Vagina (tissue), 2 donors: ENCODE measurements around the gene ACSM3.
A peak's percentile ranks its signal among the peaks of the same experiment; 100 is the strongest.

Experiments
- CTCF ChIP-seq, 3 experiments: fragments of 450-650 bp in 2 of 3; fragments of 200-600 bp in 1 of 3; sonication (generic) in 1 of 3; IDR thresholded peaks; one replicate each; pipeline ENCODE4 v1.5.1; 2017 to 2019; ENCODE audit warnings: antibody characterized with exemption in 3 of 3, mild to moderate bottlenecking in 2 of 3, moderate library complexity in 2 of 3
- POLR2AphosphoS5 ChIP-seq, 2 donors: sonication (generic); formaldehyde crosslinking; IDR thresholded peaks; one replicate each; pipeline ENCODE4 v1.9.0; 2017; ENCODE audit warnings: antibody characterized with exemption in 2 of 2, mild to moderate bottlenecking in 2 of 2, low read depth in 1 of 2; ENCODE audit not compliant: insufficient read depth in 1 of 2

DNA sequence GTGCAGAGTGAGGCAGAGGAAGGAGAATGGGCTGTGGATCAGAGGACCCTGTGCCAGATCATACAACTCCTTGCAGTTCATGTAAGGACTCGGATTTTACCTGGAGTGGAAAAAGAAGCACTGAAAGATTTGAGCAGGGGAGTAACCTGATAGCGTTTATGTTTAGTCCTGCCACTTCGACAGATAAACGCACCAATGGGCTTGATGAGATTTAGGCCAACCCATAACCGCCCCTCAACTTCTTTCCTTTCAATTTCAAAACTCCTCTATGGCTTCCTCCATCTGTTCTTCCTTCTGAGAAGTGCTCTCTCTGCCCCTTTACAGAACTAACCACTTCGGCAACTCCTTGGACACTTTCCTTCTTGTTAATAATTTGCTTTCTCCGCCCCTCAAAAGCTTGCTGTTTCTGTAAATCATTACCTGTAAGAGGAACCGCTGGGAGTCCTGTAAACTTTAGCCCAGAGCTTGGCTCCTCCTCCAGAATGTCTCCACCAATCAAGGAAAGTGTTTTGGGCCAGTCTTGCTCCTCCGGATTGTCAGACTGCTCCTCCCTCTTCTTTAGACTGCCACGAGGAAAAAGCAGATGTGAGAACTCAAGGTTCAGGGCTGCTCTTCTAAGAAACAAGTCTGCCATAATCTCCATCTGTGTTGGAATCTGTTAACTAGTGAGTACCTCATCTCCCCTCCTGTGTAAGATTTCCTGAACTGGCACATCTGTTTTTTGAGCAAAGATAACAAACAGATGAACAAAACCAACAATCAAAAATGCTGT lies at the start of gene ACSM3:
- TF ChIP-seq CTCF (IDR thresholded peaks at IDR 0.05) (no peak), POLR2AphosphoS5 (IDR thresholded peaks at IDR 0.05; ENCODE audit: insufficient read depth in 1 of 2, low read depth in 1 of 2) (peak in 1 of 2 donors; percentile 79)
